GM18498 (cell line): Measurements from ENCODE around the gene CTNNA1.

Experiments used
- ATAC-seq: cut with Tn5 transposase; IDR thresholded peaks from one replicate; pipeline ENCODE4 v1.9.1; 2021; ENCODE audit warnings: mild to moderate bottlenecking, moderate library complexity; ENCODE audit not compliant: unreplicated experiment

The CTNNA1 gene

GRCh38 chr5:138981586-138981985 lies 228.4 kb downstream of the CTNNA1 start:
- ATAC-seq, result no peak

GRCh38 chr5:138983984-138984383 lies 230.8 kb downstream of the CTNNA1 start:
- ATAC-seq, result no peak
